ENCODE measurements around the gene CALN1. TPM values are rescaled to one million over a fixed set of nuclear protein-coding genes. Genes with fewer than 3 reads are reported as not detected.

CALN1 gene
- total RNA-seq, 2 donors from 2014 or later = 0.52 to 1.6 TPM

GRCh38 chr7:71905821-71906220, 506.3 kb downstream of the CALN1 start:
- no peak for DNase-seq
- intact Hi-C loops (cut with DNase I) = no loop called here
- Histone ChIP-seq H3K4me3 (no peak overlapping the region), H3K27ac (no peak overlapping the region), H3K4me1 (no peaks in the 10 kb centered on the region), H3K9me3 (no peaks in the 10 kb centered on the region), H3K36me3 (replicated peaks in 1 of 2; ENCODE audit: insufficient read depth in 1 of 2, low read depth in 2 of 2) (no peaks in the 10 kb centered on the region), H3K27me3 (no peaks in the 10 kb centered on the region)
- TF ChIP-seq POLR2A (IDR thresholded peaks at IDR 0.05) (no peak), CTCF (IDR thresholded peaks at IDR 0.05) (no peak)
- 75 to 100% methylated on average over 1 of the region's 1 CpG for WGBS, 2 donors
- no peak for ATAC-seq

- Histone ChIP-seq H3K27me3 (no peaks in the 10 kb centered on the region), H3K36me3 (replicated peaks in 1 of 2; ENCODE audit: insufficient read depth in 1 of 2, low read depth in 2 of 2) (no peaks in the 10 kb centered on the region), H3K27ac (no peak overlapping the region), H3K4me1 (no peaks in the 10 kb centered on the region), H3K9me3 (no peaks in the 10 kb centered on the region), H3K4me3 (no peak overlapping the region)
- ATAC-seq = no peak
- no peak for DNase-seq
- TF ChIP-seq CTCF (IDR thresholded peaks at IDR 0.05) = no peak
- TF ChIP-seq POLR2A (IDR thresholded peaks at IDR 0.05) = no peak
- intact Hi-C loops (cut with DNase I) = no loop called here
- 81 to 89% methylated on average over 4 of the region's 4 CpGs for WGBS, 2 donors
These were observed 507.7 kb downstream of the CALN1 start for GRCh38 chr7:71904484-71904883.

GRCh38 chr7:71900556-71900955, 511.6 kb downstream of the CALN1 start:
- no peak for TF ChIP-seq POLR2A (IDR thresholded peaks at IDR 0.05)
- no peak for TF ChIP-seq CTCF (IDR thresholded peaks at IDR 0.05)
- Histone ChIP-seq H3K9me3 (no peaks in the 10 kb centered on the region), H3K27ac (no peak overlapping the region), H3K27me3 (no peaks in the 10 kb centered on the region), H3K36me3 (replicated peaks in 1 of 2; ENCODE audit: insufficient read depth in 1 of 2, low read depth in 2 of 2) (no peaks in the 10 kb centered on the region), H3K4me3 (no peak overlapping the region), H3K4me1 (no peaks in the 10 kb centered on the region)
- DNase-seq = no peak
- 49 to 62% methylated on average over 3 of the region's 3 CpGs for WGBS, 2 donors
- no peak for ATAC-seq
- intact Hi-C loops (cut with DNase I) = no loop called here

GRCh38 chr7:71896535-71896934, 515.6 kb downstream of the CALN1 start:
- H3K27me3 ChIP-seq = no peaks in the 10 kb centered on the region
- TF ChIP-seq POLR2A (IDR thresholded peaks at IDR 0.05) (no peak), CTCF (IDR thresholded peaks at IDR 0.05) (no peak)
- WGBS, 2 donors = 50 to 84% methylated on average over 2 of the region's 2 CpGs
- H3K4me1 ChIP-seq = no peaks in the 10 kb centered on the region
- DNase-seq (no peak), ATAC-seq (no peak)
- H3K9me3 ChIP-seq = no peaks in the 10 kb centered on the region
- H3K36me3 ChIP-seq (replicated peaks in 1 of 2; ENCODE audit: insufficient read depth in 1 of 2, low read depth in 2 of 2) = no peaks in the 10 kb centered on the region
- no peak overlapping the region for H3K27ac ChIP-seq
- no peak overlapping the region for H3K4me3 ChIP-seq
- intact Hi-C loops (cut with DNase I) = no loop called here

- Histone ChIP-seq H3K27ac (no peak overlapping the region), H3K36me3 (replicated peaks in 1 of 2; ENCODE audit: insufficient read depth in 1 of 2, low read depth in 2 of 2) (no peaks in the 10 kb centered on the region), H3K4me1 (no peaks in the 10 kb centered on the region), H3K9me3 (no peaks in the 10 kb centered on the region), H3K4me3 (no peak overlapping the region), H3K27me3 (no peaks in the 10 kb centered on the region)
- ATAC-seq = no peak
- WGBS, 2 donors = 37 to 53% methylated on average over 7 of the region's 7 CpGs
- intact Hi-C loops (cut with DNase I) = no loop called here
- DNase-seq = no peak
- TF ChIP-seq POLR2A (IDR thresholded peaks at IDR 0.05) = no peak
- TF ChIP-seq CTCF (IDR thresholded peaks at IDR 0.05) = no peak
These were observed 526.1 kb downstream of the CALN1 start for GRCh38 chr7:71886046-71886445.
